K562 (cell line): ENCODE measurements around the gene TRABD2B. TPM values are rescaled to one million over a fixed set of nuclear protein-coding genes. Genes with fewer than 3 reads are reported as not detected.

Source experiments
- ATAC-seq: fragments of 200-7000 bp; cut with Tn5 transposase; 3 replicates; pipeline ENCODE4 v1.9.1; 2020; ENCODE audit warnings: moderate library complexity
- BruUV-seq: library from RNA; stranded (reverse); fragments of 400-500 nt; replicated peaks from 2 replicates; lab custom pipeline; 2021; lab: Mats Ljungman, UMichigan
- CTCF ChIA-PET: fragments of 300-600 bp; formaldehyde crosslinking; extraction: SDS; loops from one replicate; lab custom pipeline; 2021; ENCODE audit warnings: low intra/inter-chr PET ratio; lab: Yijun Ruan, JAX
- POLR2A ChIA-PET: fragments of 300-600, 350-650 bp; sonication (Branson Sonifier 250); formaldehyde crosslinking; extraction: SDS; loops from one replicate; lab custom pipeline; 2021; ENCODE audit warnings: antibody characterized with exemption, inconsistent platforms; lab: Yijun Ruan, JAX
- DNase-seq, 4 experiments: peaks; one replicate each; pipeline versions ENCODE4 v3.0.0 to v3.0.0-alpha.2; 2011 to 2018; ENCODE audit warnings: low spot score in 3 of 4, mixed read lengths in 3 of 4; ENCODE audit errors: extremely low read depth in 1 of 4
- FAIRE-seq: peaks from 2 replicates; lab custom pipeline; 2011; peaks lifted over from hg19 to GRCh38; lab: Jason Lieb, UNC
- H2AFZ ChIP-seq: 2 replicates; pipeline ENCODE4 v1.6.0; 2011; ENCODE audit warnings: low read depth, low read length, control low read depth, inconsistent platforms
- H3K27ac ChIP-seq: fragments of 200-600 bp; 3 replicates; pipeline ENCODE4 v1.8.0; 2011; ENCODE audit warnings: low read depth, mild to moderate bottlenecking, control low read depth, inconsistent platforms, low read length, moderate library complexity, mixed read lengths; ENCODE audit errors: extremely low read depth
- H3K27me3 ChIP-seq, 2 experiments: fragments of 300-600 bp in 1 of 2; 2 replicates in 1 of 2; 3 replicates in 1 of 2; pipeline versions ENCODE4 v1.6.0 to v1.8.0; 2011; ENCODE audit warnings: inconsistent platforms in 2 of 2, low read length in 2 of 2, mild to moderate bottlenecking in 1 of 2, mixed read lengths in 1 of 2, moderate library complexity in 1 of 2; ENCODE audit not compliant: control insufficient read depth in 2 of 2, insufficient read depth in 2 of 2
- H3K36me3 ChIP-seq: fragments of 300-600 bp; 3 replicates; pipeline ENCODE4 v1.8.0; 2011; ENCODE audit warnings: mild to moderate bottlenecking, low read length, inconsistent platforms; ENCODE audit not compliant: control insufficient read depth, insufficient read depth
- H3K4me1 ChIP-seq, 2 experiments: fragments of 200-600 bp in 1 of 2; replicated peaks in 1 of 2; 2 replicates in 1 of 2; 3 replicates in 1 of 2; pipeline versions ENCODE4 v1.5.1 to v1.8.0; 2011; ENCODE audit warnings: inconsistent platforms in 2 of 2, low read length in 2 of 2, mild to moderate bottlenecking in 1 of 2, mixed read lengths in 1 of 2, moderate library complexity in 1 of 2; ENCODE audit not compliant: control insufficient read depth in 2 of 2, insufficient read depth in 2 of 2
- H3K4me2 ChIP-seq: 2 replicates; pipeline ENCODE4 v1.6.1; 2011; ENCODE audit warnings: low read length, control low read depth, inconsistent platforms, mixed read lengths; ENCODE audit not compliant: insufficient read depth
- H3K4me3 ChIP-seq: fragments of 200-600 bp; sonication (generic), shearing (Covaris generic); 2 replicates; pipeline ENCODE4 v1.5.1; 2016; ENCODE audit warnings: control low read depth, inconsistent platforms
- H3K79me2 ChIP-seq: fragments of 200-600 bp; 3 replicates; pipeline ENCODE4 v1.8.0; 2011; ENCODE audit warnings: low read length, inconsistent platforms; ENCODE audit not compliant: control insufficient read depth, insufficient read depth
- H3K9ac ChIP-seq, 2 experiments: 2 replicates each; pipeline versions ENCODE4 v1.6.0 to v1.6.1; 2011; ENCODE audit warnings: low read depth in 2 of 2, low read length in 2 of 2, control low read depth in 1 of 2, inconsistent platforms in 1 of 2, mild to moderate bottlenecking in 1 of 2, mixed read lengths in 1 of 2; ENCODE audit not compliant: insufficient read depth in 1 of 2
- H3K9me1 ChIP-seq: one replicate; pipeline ENCODE4 v1.6.0; 2011; ENCODE audit warnings: inconsistent platforms, mild to moderate bottlenecking, low read length, moderate library complexity; ENCODE audit not compliant: control insufficient read depth, insufficient read depth
- H3K9me3 ChIP-seq: replicated peaks from 2 replicates; pipeline ENCODE4 v1.5.1; 2011; ENCODE audit warnings: low read depth, low read length, inconsistent platforms; ENCODE audit not compliant: control insufficient read depth, insufficient read depth
- H4K20me1 ChIP-seq: replicated peaks from 2 replicates; pipeline ENCODE4 v1.6.1; 2011; ENCODE audit warnings: low read length, inconsistent platforms, mixed read lengths; ENCODE audit not compliant: control insufficient read depth, insufficient read depth
- BRF1 ChIP-seq: IDR thresholded peaks from 3 replicates; pipeline ENCODE4 v1.6.1; 2011; ENCODE audit warnings: borderline replicate concordance, mild to moderate bottlenecking; ENCODE audit not compliant: insufficient read length; ENCODE audit errors: extremely low read depth
- CBX2 ChIP-seq: fragments of 200-600 bp; sonication (generic); IDR thresholded peaks from one replicate; pipeline ENCODE4 v1.6.1; 2012; ENCODE audit warnings: mild to moderate bottlenecking, low read length, inconsistent platforms; ENCODE audit not compliant: insufficient read depth, poor library complexity, severe bottlenecking
- CREB1 ChIP-seq, 2 experiments: sonication (generic) in 1 of 2; formaldehyde crosslinking in 1 of 2; IDR thresholded peaks; 2 replicates each; pipeline versions ENCODE4 v1.6.1 to v1.8.0; 2012 to 2022; ENCODE audit warnings: inconsistent platforms in 1 of 2, mild to moderate bottlenecking in 1 of 2, missing genetic modification reagents in 1 of 2, moderate library complexity in 1 of 2
- KDM4B ChIP-seq, 2 experiments: fragments of 450-650 bp in 1 of 2; sonication (generic) in 1 of 2; IDR thresholded peaks; 2 replicates each; pipeline ENCODE4 v1.6.1; 2016 to 2017; ENCODE audit warnings: borderline replicate concordance in 2 of 2, antibody characterized with exemption in 1 of 2, low read depth in 1 of 2, mild to moderate bottlenecking in 1 of 2
- KLF6 ChIP-seq: fragments of 250-450 bp; sonication (Bioruptor Pico); IDR thresholded peaks from 2 replicates; pipeline ENCODE4 v1.4.0; 2020; ENCODE audit warnings: mild to moderate bottlenecking, moderate library complexity, borderline replicate concordance
- RHOXF2B ChIP-seq: fragments of 250-450 bp; sonication (Bioruptor Pico); conservative IDR thresholded peaks from 2 replicates; pipeline ENCODE4 v1.5.1; 2021
- UBTF ChIP-seq, 2 experiments: IDR thresholded peaks; 2 replicates each; pipeline ENCODE4 v1.6.1; 2012; ENCODE audit warnings: improper control_type of control experiment in 2 of 2, low read depth in 2 of 2, low read length in 2 of 2, borderline replicate concordance in 1 of 2
- ZNF316 ChIP-seq: fragments of 450-650 bp; IDR thresholded peaks from 2 replicates; pipeline ENCODE4 v1.6.1; 2016
- ZNF584 ChIP-seq: fragments of 200-800 bp; sonication (Bioruptor generic); IDR thresholded peaks from 2 replicates; pipeline ENCODE4 v1.6.1; 2016; ENCODE audit warnings: low read depth, mild to moderate bottlenecking, missing genetic modification characterization, missing compliant biosample characterization
- ZNF586 ChIP-seq: fragments of 450-650 bp; formaldehyde crosslinking; conservative IDR thresholded peaks from 2 replicates; pipeline ENCODE4 v1.4.0; 2020; ENCODE audit warnings: mild to moderate bottlenecking, moderate library complexity
- WGBS: fragments of 100-300 bp; shearing (Covaris generic); methylation state at CpG from one replicate; pipeline ENCODE4 v1.1.6; 2016; ENCODE audit warnings: low coverage, mixed read lengths; ENCODE audit not compliant: insufficient coverage; ENCODE audit errors: missing lambda C conversion rate; 5-methylcytosine and 5-hydroxymethylcytosine counted together
- in situ Hi-C: fragments of 300-500 bp; cut with MboI; formaldehyde crosslinking; loops from 4 replicates; pipeline ENCODE4 v1.15.0; 2018; ENCODE audit warnings: inconsistent platforms, mixed read lengths
- intact Hi-C: fragments of 100-400 bp; cut with micrococcal nuclease; formaldehyde crosslinking; loops from 2 replicates; pipeline ENCODE4 v1.14.2; 2022
- polyA plus RNA-seq, 8 experiments: library from polyadenylated mRNA; depleted of rRNA in 4 of 8; stranded (reverse) in 5 of 8; unstranded in 3 of 8; fragments of >200 nt; fragmentation: Nextera tagmentation in 2 of 8; fragmentation: Illumina TruSeq in 1 of 8; extraction: Ambion mirVana in 2 of 8; extraction: Trizol in 1 of 8; gene quantifications; 2 replicates each; pipeline versions ENCODE4 v1.2.1 to v1.2.3, GENCODE V29; 2011 to 2014; ENCODE audit warnings: inconsistent platforms in 1 of 8, missing spikeins in 1 of 8
- total RNA-seq, 7 experiments: library from RNA; depleted of rRNA in 6 of 7; stranded (reverse); fragments of >200 nt in 6 of 7; fragmentation: Illumina TruSeq in 2 of 7; extraction: Trizol in 2 of 7; gene quantifications; 2 replicates each; pipeline versions ENCODE4 v1.2.1 to v1.2.3, GENCODE V29; 2011 to 2021; ENCODE audit warnings: low replicate concordance in 1 of 7

Gene TRABD2B
- total and polyA plus RNA-seq, 9 of the 15 experiments (the other 6 are each of a cell fraction or from before 2014, with no cell fraction given) = not detected

DNA sequence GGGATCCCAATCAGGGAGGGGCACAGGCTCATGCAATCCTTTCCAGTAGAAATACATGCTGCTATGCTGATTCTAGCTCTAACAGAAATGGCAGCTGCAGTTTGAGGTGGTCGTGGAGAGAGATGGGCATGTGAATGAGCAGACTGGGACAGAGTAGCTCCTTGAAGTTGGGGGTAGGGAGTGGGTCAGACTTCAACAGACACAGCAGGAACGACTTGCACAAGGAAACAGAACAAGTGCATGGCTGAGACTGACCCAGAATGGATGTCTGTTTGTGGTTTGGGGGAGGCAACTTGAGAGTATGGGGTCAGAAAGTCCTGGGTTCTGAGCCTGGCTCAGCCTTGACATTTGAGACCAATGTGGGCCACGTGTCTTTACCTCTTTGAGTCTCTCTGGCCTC is 25.1 kb upstream of the TRABD2B start:
- intact Hi-C loops = no loop called here
- no TSS peak for BruUV-seq
- H3K9me1 ChIP-seq = no peaks in the 10 kb centered on the region
- no peaks in the 10 kb centered on the region for H3K36me3 ChIP-seq
- no peak for ATAC-seq
- H3K4me1 ChIP-seq = no peaks in the 10 kb centered on the region; a peak in 1 of 5 replicates
- TF ChIP-seq BRF1 = no peak
- H2AFZ ChIP-seq = no peak overlapping the region
- no peaks in the 10 kb centered on the region for H3K9me3 ChIP-seq
- H3K4me3 ChIP-seq = no peak overlapping the region
- FAIRE-seq = no peak
- CTCF ChIA-PET = no interaction called here
- peaks cover 0 to 4% of the 10 kb centered on the region in 2 experiments; a peak in 1 of 5 replicates for H3K27me3 ChIP-seq
- no peaks in the 10 kb centered on the region for H3K79me2 ChIP-seq
- no peak overlapping the region for H3K4me2 ChIP-seq
- POLR2A ChIA-PET = no interaction called here
- no peaks in the 10 kb centered on the region for H4K20me1 ChIP-seq
- H3K9ac ChIP-seq = no peak overlapping the region
- WGBS = 2% methylated on average over 3 of the region's 3 CpGs
- no peak for DNase-seq
- in situ Hi-C loops = no loop called here
- H3K27ac ChIP-seq = no peak overlapping the region

- CTCF ChIA-PET = no interaction called here
- Histone ChIP-seq H3K4me3 (no peak overlapping the region), H3K9me1 (no peaks in the 10 kb centered on the region), H3K4me2 (no peak overlapping the region), H3K9ac (no peak overlapping the region), H3K36me3 (no peaks in the 10 kb centered on the region), H3K4me1 (no peaks in the 10 kb centered on the region; a peak in 1 of 5 replicates), H3K9me3 (no peaks in the 10 kb centered on the region), H4K20me1 (no peaks in the 10 kb centered on the region), H3K27me3 (peaks cover 0 to 4% of the 10 kb centered on the region in 2 experiments; a peak in 1 of 5 replicates), H2AFZ (no peak overlapping the region), H3K79me2 (no peaks in the 10 kb centered on the region), H3K27ac (no peak overlapping the region)
- intact Hi-C loops = no loop called here
- ATAC-seq (no peak), DNase-seq (no peak), FAIRE-seq (no peak)
- 0% methylated on average over 2 of the region's 2 CpGs for WGBS
- BruUV-seq = no TSS peak
- POLR2A ChIA-PET = interaction anchor here (0.6 kb wide), 1 partner anchor 17 kb away, joined by 4 read pairs; no protein-coding TSS in a partner anchor
- in situ Hi-C loops = no loop called here
- TF ChIP-seq KDM4B (IDR thresholded peaks at IDR 0.05; ENCODE audit: borderline replicate concordance in 2 of 2, low read depth in 1 of 2) (no peak), UBTF (IDR thresholded peaks at IDR 0.05; ENCODE audit: borderline replicate concordance in 1 of 2, low read depth in 2 of 2, low read length in 2 of 2) (no peak), ZNF584 (CRISPR knock-in tag) (no peak), CBX2 (no peak), ZNF586 (CRISPR knock-in tag) (no peak), RHOXF2B (CRISPR knock-in tag) (no peak), CREB1 (IDR thresholded peaks at IDR 0.05) (no peak), CREB1 (CRISPR knock-in tag; IDR thresholded peaks at IDR 0.05) (no peak), KLF6 (no peak), ZNF316 (no peak)
Observed at GRCh38 chr1:48021792-48022191, 24.6 kb upstream of the TRABD2B start.
